ENCODE data around the gene CACNA1E.

Gene CACNA1E

DNA sequence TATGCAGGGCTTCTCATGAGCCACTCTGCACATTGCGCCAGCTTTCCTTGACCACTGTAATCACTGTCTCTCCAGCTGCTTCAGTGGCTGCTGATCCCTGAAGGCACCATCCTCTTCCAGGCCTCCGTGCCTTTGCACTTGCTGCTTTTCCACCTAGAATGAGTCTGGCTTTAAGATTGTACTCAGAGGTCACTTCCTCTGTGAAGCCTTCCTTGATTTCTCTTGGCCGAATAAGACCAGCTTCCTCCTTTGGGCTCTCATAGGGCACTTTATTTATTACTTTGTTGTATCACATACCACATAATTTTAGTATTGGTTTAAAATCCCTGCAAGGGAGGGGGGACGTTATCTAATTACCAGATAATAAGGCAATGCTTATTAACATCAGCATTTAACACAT, 10.6 kb downstream of the CACNA1E start:
- no peak for TF ChIP-seq CTCF (conservative IDR thresholded peaks at IDR 0.05)
- no peak for TF ChIP-seq ZFX (IDR thresholded peaks at IDR 0.05)

GRCh38 chr1:181496759-181497158, 13.4 kb downstream of the CACNA1E start:
- TF ChIP-seq CTCF (conservative IDR thresholded peaks at IDR 0.05) (no peak), ZFX (IDR thresholded peaks at IDR 0.05) (no peak)

More for the DNA sequence above, 10.6 kb downstream of the CACNA1E start:
- H3K27ac ChIP-seq, result no peak overlapping the region

GRCh38 chr1:181497870-181498269, 14.6 kb downstream of the CACNA1E start:
- no peak for TF ChIP-seq ZFX (IDR thresholded peaks at IDR 0.05)
- peak; percentile 25 for TF ChIP-seq CTCF (conservative IDR thresholded peaks at IDR 0.05)
- no peak overlapping the region for H3K27ac ChIP-seq

More at GRCh38 chr1:181496759-181497158, 13.4 kb downstream of the CACNA1E start:
- no peak overlapping the region for H3K27ac ChIP-seq

DNA sequence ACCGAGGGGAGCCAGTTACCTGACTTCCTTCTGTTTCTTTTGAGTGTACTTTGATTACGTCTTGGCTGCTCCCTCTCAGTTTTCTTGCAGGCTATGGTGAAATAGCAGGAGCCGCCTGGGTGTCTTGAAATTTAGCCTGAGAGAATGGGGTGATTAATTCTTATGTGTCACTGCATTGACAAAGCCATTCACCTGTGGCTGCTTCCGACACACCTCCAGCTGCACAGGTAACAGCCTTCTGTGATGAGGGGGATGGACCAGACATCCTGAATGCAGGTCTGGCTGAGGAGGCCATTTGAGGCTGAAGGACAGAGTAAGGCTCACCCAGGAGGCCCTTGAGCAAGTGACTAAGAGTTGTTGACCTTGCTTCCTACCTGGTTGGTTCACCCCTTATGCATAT, 16.5 kb downstream of the CACNA1E start:
- no peak overlapping the region for H3K27ac ChIP-seq
- TF ChIP-seq ZFX (IDR thresholded peaks at IDR 0.05) (no peak), CTCF (conservative IDR thresholded peaks at IDR 0.05) (no peak)

DNA sequence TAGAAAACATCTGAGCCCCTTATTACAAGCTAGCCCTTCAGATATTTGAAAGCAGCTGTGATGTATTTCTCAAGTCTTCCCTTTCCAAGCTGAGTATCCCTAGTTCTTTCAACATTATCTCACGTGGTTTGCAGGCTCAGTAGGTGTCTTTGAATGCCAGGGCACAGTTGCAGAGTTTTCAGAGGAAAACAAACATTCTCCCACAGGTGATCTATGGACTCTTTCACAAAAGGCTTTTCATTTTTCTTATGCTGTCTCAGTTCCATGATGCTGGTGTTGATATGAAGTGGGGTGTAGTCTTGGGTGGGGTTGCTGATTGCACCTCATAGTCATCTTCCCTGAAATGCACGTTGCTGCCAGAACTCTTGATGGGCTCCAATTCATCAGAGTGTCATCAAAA, 17.3 kb downstream of the CACNA1E start:
- H3K27ac ChIP-seq, result no peak overlapping the region
- no peak for TF ChIP-seq ZFX (IDR thresholded peaks at IDR 0.05)

DNA sequence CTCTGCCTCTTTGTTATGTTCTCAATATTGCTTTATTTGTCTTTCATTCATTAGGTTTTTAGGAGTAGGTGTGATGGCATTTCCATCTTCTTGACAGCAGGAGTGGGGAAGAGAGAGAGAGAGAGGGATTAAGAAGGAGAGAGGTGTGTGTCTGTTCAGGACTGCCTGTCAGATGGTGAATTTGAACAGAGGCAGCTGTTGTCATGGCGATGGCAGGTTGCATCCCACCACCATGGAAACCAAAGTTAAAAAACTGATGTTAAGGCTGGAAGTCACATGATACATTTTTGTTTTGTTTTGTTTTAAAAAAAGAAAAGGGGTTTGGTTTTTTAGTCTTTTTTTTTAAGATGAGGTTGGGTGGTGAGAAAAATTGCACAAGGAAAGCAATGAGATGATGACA, 18.3 kb downstream of the CACNA1E start:
- TF ChIP-seq ZFX (IDR thresholded peaks at IDR 0.05) (no peak), CTCF (conservative IDR thresholded peaks at IDR 0.05) (no peak)

DNA sequence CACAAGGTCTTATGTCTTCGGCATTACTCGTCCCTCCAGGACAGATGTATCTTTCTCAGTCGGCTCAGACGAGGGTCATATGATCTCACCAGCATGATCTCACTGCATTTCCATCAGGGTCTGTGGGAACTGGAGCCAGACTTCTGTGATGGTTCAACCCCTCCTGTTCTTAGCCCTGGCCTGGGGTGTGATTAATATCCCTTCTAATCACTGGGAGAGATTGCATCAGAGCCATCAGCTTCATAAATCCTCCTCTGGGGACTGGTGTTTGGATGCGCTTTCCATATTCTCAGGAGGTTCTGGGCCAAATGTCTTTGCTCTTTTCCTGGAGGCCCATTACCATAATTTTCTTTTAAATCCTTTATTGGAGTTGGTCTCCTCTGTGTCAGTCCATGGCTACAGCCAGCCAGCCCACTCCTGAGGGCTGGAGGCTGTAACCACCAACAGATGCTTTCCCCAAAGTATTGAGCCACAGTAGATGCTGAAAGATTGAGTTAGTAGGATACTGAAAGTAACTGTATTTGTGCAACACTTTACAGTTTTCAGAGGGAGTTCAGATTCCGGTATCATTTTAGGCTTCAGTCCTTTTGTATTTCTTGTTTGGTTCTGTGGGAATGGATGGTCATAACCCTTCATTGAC, 20.0 kb downstream of the CACNA1E start:
- no peak for TF ChIP-seq CTCF (conservative IDR thresholded peaks at IDR 0.05)
- H3K27ac ChIP-seq, result no peak overlapping the region

More for the DNA sequence above, 18.3 kb downstream of the CACNA1E start:
- H3K27ac ChIP-seq, result no peak overlapping the region

GRCh38 chr1:181504399-181504842, 21.1 kb downstream of the CACNA1E start:
- H3K27ac ChIP-seq, result no peak overlapping the region
- TF ChIP-seq CTCF (conservative IDR thresholded peaks at IDR 0.05) (peak; percentile 51), ZFX (IDR thresholded peaks at IDR 0.05) (no peak)
